ENCODE measurements around the gene ILK. TPM values are rescaled to one million over a fixed set of nuclear protein-coding genes. Genes with fewer than 3 reads are reported as not detected.

Gene ILK
- total RNA-seq, 1 donor from 2014 or later, result 141 TPM

DNA sequence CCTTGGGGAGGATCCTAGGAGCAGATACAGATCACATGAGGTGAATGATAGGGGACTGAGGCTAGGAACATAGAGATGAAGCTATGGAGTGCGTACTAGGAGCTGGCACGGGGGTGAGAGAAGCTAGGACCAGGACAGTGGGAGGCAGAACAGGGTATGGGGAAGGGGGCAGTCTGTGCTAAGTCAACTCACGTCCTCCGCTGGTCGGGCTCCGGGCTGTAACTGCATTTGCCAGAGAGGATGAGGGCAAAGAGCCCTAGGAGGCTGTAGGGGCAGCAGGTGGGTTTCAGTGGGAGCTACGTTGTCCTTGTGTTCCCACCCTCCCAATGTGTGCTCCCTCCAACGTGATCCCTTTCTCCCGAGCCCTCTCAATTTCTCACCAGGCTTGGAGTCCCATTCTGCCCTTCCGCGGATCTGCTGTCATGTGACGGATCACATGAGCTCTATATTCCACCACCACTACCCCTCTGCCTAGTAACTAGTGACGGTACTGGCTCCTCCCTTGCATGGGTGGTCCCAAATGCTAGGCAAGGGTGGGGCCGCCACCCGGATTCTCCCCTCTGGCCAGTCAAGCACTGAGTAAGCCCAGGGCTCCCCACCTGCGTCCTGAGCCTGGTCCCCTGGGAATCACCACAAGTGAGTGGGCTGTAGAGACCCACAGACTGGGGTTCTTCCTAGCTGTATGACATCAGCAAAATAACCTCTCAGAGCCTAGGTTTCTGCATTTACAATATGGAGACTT, 15.6 kb downstream of the ILK start, which contains the start of gene TPP1:
TPP1 (minus strand) TSS at position 419 of the 742 bp plus-strand sequence; CDS start at position 397, 22 bp downstream.
- DNase-seq (ENCODE audit: low spot score), result no peak

DNA sequence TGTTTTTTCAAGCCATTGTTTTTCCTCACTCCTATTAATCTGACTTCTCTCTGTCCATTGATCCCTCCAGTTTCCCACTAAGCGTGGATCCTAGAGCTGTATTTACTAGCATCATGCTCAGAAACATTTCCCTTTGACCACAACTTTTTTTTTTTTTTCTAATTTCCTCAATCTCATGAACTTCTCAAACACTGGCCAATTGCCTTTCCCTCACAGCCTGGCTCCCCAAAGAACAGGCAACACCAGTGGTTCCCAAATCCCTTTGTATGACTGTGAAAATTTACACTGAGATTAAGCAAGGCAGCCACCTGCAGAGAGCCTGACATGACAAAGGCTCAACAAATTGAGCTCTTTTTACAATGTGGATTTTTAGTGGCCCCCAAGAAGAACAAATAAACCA, 17.1 kb downstream of the ILK start:
- no peak for DNase-seq (ENCODE audit: low spot score)

DNA sequence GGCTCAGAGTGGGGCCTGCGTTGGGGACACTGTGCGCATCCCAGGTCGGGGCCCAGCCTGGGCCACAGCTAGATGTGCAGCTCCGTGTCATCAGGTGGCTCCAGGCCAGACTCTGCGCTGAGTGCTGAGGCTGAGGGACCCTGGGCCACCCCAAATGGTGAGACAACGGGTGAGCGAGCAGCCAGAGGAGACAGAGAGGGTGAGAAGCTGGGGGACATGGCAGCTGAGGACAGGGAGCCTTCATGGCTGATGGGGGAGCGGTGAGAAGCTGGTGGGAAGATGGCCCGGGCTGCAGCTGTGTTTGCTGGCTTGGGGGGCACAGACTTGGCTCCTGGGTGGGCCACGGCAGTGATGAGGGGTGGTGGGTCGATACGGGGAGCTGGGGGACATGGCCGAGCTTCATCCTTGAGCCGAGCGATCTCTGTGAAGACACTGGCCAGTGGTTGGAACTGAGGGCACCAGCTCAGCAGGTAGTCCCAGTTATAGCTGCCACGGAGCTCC, 18.2 kb downstream of the ILK start:
- no peak for DNase-seq (ENCODE audit: low spot score)

DNA sequence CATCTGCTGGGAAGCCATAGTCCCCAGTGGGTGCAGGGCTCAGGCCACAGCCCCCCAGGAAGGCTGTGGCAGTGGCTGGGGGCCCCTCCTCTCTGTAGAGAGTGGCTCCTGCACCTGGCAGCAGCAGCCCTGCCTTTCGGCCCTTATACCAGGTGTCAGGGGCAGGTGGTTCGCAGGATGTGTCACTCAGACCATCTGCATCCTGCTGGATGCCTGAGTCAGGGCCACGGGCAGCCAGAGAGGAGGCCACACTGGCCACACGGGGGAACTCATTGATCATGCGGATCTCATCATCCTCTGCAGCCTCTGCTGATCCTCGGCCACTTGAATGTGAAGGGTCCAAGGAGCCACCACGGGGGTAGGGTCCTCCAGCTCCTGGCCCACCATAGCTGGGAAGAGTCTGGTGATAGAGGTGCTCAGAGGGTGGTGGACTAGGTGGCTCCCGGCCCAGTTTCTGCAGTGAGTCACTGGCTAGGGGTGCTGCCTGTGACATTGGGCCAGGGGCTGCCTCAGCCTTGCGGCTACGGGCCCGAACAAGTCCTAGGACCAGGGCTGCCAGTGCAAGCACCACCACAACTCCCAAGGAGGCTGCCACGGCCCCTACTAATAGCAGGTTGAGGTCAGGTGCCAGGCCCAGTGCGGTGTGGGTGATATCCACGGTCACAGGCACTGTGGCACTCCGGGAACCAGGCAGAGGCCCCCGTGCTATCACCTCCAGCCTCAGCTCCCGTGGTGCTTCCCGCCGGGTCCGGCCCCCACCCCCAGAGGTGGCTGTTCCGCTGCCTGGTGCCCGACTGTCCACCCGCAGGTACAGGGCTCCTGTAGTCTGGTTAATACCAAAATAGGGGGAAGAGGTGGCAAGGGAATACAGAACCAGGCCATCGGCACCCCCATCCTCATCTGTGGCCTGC, 18.9 kb downstream of the ILK start:
- DNase-seq (ENCODE audit: low spot score), result peak; percentile 72

DNA sequence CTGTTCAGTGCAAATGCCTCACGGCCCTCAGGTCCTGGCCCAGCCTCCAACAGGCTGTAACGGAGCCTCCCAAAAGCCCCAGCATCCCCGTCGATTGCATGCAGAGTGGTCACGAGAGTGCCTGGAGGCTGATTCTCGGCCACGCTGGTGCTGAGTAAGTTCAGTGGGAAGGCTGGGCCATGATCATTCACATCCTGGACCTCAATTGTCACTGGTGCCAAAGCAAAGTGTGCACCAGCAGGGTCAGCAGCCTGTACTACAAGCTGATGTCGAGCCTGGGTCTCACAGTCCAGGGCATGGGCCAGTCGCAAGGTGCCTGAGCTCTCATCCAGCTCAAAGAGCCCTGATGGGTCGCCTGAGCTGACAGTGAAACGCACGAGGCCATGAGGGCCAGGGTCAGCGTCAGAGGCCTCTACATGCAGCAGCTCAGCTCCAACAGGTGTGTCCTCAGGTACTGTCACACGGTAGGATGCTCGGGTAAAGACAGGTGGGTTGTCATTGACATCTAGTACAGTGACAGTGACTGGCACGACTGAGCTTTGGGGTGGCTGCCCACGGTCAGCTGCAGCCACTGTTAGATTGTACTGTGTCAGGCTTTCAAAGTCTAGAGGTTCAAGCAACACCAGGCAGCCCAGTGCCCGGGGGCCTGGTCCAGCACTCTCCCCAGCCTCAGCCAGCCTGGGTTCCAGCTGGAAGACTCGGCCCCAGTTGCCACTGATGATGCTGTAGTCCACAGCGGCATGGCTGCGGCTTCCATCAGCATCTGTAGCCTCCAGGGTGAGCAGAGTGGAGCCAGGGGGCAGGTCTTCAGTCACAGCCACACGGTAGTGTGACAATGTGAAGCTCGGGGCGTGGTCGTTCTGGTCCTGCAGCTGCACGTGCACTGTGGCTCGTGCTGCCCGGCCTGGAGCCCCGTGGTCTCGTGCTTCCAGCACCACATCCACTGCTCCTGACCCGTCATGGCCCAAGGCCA, 20.1 kb downstream of the ILK start:
- DNase-seq (ENCODE audit: low spot score), result no peak

DNA sequence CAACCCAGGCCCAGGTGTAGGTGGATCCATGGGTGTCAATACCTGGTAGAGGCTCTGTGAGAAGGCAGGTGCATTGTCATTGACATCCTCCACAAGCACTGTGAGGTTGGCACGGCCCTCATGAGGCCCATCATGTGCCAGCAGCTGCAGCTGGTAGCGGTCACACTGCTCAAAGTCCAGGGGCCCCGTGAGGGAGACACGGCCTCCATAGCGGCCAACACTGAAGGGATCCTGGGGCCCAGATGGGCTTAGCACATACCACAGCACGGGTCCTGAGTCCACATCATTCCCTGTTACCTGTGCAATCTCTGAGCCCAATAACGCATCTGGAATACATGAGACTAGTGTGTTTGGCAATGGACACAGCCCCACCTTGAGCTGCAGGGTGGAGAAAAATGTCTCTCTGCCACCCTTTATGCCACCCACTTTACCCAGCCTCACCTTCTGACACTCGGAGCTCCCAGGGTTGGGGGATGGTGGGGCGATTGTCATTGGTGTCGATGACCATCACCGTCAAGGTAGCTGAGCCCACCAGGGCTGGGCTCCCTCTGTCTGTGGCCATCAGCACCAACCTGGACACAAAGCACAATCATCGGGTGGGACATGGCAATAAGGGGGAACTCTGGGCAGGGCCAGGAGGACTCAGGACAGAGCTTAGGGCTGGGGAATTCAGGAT, 21.7 kb downstream of the ILK start:
- no peak for DNase-seq (ENCODE audit: low spot score)

DNA sequence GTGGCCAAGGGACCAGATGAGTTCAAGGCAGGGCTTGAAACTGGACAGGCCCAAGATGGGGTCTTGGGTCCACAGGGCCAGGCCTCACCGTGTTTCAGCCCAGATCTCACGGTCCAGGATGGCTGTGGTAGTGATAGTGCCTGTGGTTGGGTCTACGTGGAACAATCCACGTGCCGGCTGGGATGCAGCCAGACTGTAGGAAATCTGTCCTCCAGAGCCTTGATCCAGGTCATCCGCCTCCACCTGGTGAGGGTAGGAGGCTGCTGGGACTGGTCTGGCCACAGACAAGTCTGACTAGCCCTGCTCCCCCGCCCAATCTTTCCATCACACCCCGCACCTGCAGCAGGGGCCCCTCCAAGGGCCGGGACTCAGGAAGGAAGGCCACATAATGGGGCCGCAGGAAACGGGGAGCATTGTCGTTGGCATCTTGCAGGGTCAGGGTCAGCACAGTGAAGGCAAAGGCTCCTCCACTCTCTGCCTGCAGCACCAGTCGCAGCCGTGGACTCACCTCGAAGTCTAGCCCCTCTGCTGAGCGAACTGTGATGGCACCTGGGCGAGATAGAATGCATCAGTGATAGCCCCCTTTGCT, 22.4 kb downstream of the ILK start:
- DNase-seq (ENCODE audit: low spot score), result no peak

DNA sequence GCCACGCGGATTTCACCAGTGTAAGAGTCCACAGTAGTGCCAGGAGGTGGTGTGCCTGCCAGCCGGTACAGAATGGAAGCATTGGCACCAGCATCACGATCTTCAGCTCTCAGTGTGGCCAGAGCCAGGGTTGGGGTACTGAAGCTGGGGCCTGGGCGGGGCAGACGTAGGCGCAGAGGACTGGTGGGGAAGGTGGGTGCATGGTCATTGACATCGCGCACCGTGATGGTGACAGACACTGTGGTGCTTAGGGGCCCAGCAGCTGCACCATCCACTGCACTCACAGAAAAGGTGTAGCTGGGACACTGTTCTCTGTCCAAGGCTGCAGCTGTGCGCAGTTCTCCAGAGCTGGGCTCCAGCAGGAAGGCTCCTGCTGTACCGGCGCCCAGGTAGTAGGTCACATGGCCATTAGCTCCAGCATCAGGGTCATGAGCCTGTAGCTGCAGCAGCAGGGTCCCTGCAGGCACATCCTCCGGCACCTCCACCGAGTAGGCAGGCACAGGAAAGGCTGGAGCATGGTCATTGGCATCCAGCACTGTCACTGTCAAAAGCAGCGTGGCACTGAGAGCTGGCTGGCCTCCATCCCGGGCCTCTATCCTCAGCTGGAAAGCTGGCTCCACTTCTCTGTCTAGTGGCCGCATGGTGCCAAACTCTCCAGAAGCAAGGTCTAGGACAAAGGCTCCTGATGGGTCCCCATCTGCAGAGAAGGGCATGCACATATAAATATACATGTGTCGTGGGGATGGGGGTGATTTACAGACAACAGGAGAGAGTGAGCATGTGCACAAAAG, 23.6 kb downstream of the ILK start:
- DNase-seq (ENCODE audit: low spot score), result no peak

DNA sequence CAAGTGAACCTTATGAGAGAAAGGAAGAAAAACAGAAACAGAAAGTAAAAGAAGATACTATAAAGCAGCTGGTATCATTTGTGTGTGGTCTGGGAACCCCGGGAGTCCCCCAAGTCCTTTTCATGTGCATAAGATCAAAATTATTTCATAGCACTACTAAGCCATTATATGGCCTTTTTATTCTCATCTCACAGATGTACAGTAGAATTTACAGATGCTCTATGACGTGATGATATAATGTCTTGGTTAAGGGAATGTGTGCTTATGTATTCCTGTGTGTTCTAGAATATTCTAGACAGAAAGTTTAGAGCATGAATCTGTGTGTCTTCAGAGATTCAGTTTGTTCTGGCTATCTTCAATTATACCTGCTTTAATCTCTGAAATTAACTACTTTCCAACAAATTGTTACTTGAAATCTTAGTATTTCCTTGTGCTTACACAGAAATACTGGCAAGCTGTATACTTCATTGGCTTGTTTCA, 24.2 kb downstream of the ILK start:
- no peak for DNase-seq (ENCODE audit: low spot score)

DNA sequence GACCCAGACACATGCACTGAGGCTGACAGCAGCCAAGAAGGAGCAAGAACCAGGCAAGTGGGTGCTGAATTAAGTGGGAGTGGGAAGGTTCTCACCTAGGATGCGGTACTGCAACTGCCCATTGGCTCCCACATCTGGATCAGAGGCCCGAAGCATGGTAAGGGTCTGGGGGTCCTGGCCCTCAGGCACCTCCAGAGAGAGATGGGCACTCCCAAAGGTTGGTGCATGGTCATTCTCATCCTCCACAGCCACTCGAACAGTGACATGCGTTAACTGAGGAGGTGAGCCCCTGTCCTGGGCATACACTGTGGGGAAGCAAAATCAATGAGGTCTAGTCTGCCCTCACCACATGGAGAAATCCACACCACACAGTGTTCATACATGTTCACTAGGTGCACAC, 25.0 kb downstream of the ILK start:
- DNase-seq (ENCODE audit: low spot score), result no peak

DNA sequence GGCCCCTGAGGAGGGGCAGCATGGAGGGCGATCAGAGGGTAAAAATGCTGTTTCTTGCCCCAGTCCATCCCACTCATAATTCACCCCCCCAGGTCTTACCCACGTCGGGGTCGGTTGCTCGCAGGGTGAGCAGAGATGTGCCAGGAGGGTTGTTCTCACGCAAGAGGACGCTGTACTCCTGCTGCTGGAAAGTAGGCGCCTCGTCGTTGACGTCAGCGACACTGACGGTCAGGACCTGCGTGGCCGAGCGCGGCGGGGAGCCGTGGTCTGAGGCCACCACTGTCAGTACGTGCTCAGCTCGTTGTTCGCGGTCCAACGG, 26.0 kb downstream of the ILK start:
- no peak for DNase-seq (ENCODE audit: low spot score)

DNA sequence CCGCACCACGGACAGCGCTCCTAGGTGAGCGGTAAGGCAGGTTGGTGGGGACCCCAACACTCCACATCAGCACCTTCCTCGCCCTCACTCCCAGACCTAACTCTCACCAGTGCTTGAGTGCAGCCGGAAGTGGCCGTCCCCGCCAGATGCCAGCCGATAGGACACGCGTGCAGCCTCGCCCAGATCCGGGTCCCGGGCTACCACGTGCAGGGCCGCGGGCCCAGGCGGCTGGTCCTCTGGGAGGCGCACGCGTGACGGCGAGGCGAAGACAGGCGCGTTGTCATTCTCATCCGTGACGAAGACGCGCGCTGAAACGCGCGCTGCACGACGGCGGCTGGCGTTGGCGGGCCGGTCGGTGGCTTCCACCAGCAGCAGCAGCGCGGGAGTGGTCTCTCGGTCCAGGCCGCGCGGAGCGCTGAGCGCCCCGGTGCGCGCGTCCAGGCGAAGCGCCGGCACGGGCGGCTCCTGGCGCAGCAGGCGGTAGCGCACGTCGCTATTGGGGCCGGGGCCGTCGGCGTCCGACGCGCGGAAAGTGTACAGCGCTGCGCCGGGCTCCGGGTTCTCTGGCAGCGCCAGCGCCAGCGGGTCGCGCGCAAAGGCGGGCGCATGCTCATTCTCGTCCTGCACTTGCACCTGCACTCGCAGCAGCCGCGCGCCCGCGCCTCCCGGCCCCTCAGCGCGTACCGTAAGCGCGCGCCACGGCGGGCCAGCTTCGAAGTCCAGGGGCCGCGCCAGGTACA, 26.5 kb downstream of the ILK start:
- no peak for DNase-seq (ENCODE audit: low spot score)

DNA sequence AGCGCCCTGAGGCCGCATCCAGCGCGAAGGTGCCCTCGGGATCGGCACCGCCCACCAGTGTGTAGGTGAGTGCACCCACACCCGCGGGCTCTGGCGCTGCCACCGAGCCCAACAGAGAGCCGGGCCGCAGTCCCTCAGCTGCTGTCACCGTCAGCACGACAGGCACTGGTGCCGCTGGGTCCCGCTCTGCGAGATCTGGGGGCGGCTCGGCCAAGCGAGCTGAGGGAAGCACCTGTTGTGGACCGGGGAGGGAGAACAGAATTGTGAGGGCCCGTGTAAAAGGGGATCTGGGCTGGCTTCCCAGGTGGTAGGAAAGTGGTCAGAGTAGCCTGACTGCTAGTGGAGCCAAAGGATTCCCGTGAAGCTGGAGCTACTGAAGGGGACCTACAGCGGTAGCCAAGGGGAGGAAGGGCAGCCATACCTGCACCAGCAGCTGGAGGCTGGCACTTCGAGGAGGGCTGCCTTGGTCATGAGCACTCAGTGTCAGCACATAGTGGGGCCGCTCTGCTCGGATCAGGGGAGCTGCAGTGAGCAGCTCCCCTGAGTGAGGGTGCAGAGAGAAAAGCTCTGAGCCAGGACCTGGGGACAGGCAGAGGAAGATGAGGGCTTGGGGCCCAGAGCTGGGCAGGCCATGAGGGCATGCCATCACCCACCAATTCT, 27.2 kb downstream of the ILK start:
- no peak for DNase-seq (ENCODE audit: low spot score)

DNA sequence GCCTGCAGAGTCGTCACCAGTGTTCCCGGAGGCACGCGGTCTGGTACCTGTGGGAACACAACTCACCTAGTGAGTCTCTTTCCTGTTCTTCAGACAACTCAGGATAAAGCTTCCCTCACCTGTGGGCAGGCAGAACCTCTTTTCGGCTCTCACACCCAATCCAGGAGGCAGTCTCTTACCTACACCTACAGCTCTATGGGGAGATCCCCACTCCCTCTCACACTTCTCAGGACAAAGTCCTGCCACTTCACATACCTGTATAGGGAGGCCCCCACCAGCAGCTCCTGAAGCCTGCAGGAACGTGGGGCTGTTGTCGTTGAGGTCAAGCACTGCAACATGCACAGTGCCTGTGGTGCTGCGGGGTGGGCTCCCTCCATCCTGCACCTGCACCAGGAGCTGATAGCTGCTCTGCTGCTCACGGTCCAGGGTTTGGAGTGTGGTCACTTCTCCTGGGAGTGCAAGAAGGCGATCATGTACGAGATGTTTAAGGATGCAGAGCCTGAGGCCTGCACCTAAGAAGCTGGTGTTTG, 27.9 kb downstream of the ILK start:
- DNase-seq (ENCODE audit: low spot score), result no peak

DNA sequence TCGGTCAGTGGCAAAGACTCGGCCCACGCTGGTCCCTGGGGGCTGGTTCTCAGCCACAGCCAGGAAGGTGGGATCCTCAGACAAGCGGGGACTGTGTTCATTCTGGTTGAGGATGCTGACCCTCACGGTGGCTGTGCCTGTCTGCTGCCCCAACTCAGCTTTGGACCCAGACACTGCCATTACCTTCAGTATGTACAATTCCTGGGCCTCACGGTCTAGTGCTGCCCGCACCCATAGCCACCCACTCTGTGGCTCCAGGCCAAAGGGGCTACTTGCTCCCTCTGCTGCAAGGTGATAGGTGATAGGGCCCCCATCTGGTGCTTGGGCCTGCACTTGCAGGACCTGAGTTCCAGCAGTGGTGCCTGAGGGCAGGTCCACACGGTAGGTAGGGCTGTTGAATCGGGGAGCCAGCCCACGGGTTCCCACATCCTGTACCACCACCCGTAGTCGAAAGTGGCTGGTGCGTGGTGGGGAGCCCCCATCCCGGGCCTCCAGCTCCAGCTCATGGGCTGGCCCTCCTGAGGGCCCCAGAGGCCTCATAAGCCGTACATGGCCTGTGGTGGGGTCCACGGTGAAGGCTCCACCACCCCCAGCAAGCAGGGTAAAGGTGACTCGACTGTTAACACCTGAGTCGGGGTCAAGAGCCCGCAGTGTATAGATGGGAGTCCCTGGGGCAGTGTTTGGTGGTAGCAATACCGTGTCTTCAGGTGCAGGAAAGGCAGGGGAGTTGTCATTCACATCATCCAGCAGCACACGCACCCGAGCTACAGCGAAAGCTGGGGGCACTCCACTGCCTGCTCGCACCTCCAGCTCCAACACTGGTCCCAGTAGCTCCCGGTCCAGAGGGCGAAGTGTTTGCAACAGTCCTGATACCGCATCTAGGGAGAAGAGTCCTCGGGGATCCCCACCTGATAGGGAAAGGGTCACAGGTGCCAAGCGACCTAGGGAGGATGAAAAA, 28.8 kb downstream of the ILK start:
- no peak for DNase-seq (ENCODE audit: low spot score)
